DOHH2 (cell line): ENCODE measurements around the gene SPARC.

Experiments used
- CTCF ChIP-seq: fragments of 200-600 bp; sonication (generic); IDR thresholded peaks from one replicate; pipeline ENCODE4 v1.5.1; 2014; ENCODE audit warnings: antibody characterized with exemption, mild to moderate bottlenecking, low read depth, low read length; ENCODE audit not compliant: poor library complexity, severe bottlenecking
- EZH2phosphoT487 ChIP-seq: fragments of 200-600 bp; sonication (generic); IDR thresholded peaks from 2 replicates; pipeline ENCODE4 v1.6.1; 2017; ENCODE audit warnings: borderline replicate concordance, mild to moderate bottlenecking, antibody characterized with exemption, low read length, moderate library complexity, mixed read lengths

DNA sequence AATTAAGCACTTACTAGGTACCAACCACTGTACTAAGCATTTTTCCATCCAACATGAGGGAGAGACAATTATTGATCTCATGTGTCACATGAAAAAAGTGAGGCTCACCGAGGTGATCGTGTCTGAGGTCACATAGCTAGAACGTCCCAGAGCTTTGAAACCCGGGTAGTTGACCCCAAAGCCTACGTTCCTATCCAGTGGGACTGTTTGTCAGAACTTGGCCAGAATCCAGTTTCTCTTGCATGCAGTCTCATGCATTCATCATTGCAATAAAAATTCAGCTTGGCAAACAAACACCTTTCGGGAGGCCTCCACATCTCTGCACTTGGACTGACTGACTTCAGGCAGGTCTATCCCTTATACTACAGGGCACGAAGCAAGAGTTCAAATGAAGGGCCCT lies 72.2 kb downstream of the SPARC start:
- TF ChIP-seq CTCF = no peak
- no peak for TF ChIP-seq EZH2phosphoT487
